BJ (cell line): ENCODE data around the gene C4orf46. TPM values are rescaled to one million over a fixed set of nuclear protein-coding genes. Genes with fewer than 3 reads are reported as not detected.

Experiments
- CTCF ChIA-PET: fragments of 350-600 bp; formaldehyde crosslinking; extraction: SDS; loops from one replicate; lab custom pipeline; 2021; ENCODE audit warnings: antibody characterized with exemption, inconsistent platforms; lab: Yijun Ruan, JAX
- POLR2A ChIA-PET: fragments of 300-600 bp; sonication (Branson Sonifier 250); formaldehyde crosslinking; extraction: SDS; loops from one replicate; lab custom pipeline; 2021; ENCODE audit warnings: antibody characterized with exemption; lab: Charles Lee
- DNase-seq: peaks from one replicate; pipeline ENCODE4 v3.0.0-alpha.2; 2011; ENCODE audit warnings: low read depth
- H3K27me3 ChIP-seq: 2 replicates; pipeline ENCODE4 v1.6.0; 2011; ENCODE audit warnings: low read length; ENCODE audit not compliant: control insufficient read depth, insufficient read depth
- H3K36me3 ChIP-seq: 2 replicates; pipeline ENCODE4 v1.5.1; 2011; ENCODE audit warnings: low read length; ENCODE audit not compliant: control insufficient read depth, insufficient read depth
- H3K4me3 ChIP-seq: 2 replicates; pipeline ENCODE4 v1.5.1; 2011; ENCODE audit warnings: low read depth, mild to moderate bottlenecking, control low read depth, low read length
- polyA plus RNA-seq: library from polyadenylated mRNA; depleted of rRNA; stranded (reverse); fragments of >200 nt; gene quantifications from 2 replicates; pipeline ENCODE4 v1.2.3, GENCODE V29; 2011
- TF ChIP-seq, protein P1 (sequence below): IDR thresholded peaks from 2 replicates; pipeline ENCODE4 v1.5.1; 2011; ENCODE audit warnings: low read depth, mild to moderate bottlenecking, control low read depth, inconsistent platforms, low read length, moderate library complexity; ENCODE audit not compliant: insufficient read depth

C4orf46 gene
- polyA plus RNA-seq, 1 experiment = 10.2 TPM

DNA sequence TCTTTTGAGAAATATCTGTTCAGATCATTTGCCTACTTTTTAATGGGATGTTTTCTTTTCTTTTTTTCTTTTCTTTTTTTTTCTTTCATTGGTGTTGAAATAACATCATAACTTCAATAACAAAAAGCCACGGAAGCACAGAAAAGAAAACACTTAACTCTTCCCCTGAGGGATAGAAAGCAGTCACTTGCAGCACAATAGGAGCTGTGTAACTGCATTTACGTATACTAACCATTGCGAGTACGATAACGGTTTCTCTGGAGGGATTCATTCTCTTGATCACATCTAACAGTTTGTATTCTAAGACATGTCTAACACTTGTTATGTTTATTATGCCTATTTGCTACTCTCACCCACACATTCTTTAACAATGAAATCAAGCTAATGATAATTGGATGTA, 27.3 kb downstream of the C4orf46 start:
- no peaks in the 10 kb centered on the region; the same call in 1 of the 2 replicates for H3K27me3 ChIP-seq
- ChIA-PET POLR2A (no interaction called here), CTCF (no interaction called here)
- DNase-seq = no peak
- H3K36me3 ChIP-seq = no peaks in the 10 kb centered on the region
- no peak overlapping the region for H3K4me3 ChIP-seq
- TF ChIP-seq, protein P1, sequence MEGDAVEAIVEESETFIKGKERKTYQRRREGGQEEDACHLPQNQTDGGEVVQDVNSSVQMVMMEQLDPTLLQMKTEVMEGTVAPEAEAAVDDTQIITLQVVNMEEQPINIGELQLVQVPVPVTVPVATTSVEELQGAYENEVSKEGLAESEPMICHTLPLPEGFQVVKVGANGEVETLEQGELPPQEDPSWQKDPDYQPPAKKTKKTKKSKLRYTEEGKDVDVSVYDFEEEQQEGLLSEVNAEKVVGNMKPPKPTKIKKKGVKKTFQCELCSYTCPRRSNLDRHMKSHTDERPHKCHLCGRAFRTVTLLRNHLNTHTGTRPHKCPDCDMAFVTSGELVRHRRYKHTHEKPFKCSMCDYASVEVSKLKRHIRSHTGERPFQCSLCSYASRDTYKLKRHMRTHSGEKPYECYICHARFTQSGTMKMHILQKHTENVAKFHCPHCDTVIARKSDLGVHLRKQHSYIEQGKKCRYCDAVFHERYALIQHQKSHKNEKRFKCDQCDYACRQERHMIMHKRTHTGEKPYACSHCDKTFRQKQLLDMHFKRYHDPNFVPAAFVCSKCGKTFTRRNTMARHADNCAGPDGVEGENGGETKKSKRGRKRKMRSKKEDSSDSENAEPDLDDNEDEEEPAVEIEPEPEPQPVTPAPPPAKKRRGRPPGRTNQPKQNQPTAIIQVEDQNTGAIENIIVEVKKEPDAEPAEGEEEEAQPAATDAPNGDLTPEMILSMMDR = no peak

DNA sequence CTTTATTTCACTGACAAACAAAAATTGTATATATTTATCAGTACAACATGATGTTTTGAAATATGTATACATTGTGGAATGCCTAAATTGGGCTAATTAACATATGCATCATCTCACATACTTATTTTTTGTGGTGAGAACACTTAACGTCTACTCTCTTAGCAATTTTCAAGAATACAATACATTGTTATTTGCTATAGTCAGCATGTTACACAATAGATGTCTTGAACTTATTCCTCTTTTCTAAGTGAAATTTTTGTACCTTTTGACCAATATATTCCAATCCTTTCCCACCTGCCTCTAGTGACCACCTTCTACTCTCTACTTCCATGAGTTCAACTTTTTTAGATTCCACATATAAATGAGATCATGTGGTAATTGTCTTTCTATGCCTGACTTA, 35.1 kb downstream of the C4orf46 start:
- H3K36me3 ChIP-seq = no peaks in the 10 kb centered on the region
- no peak overlapping the region for H3K4me3 ChIP-seq
- DNase-seq = no peak
- TF ChIP-seq, protein P1 = no peak
- H3K27me3 ChIP-seq = no peaks in the 10 kb centered on the region; the same call in 1 of the 2 replicates
- CTCF ChIA-PET = no interaction called here
- POLR2A ChIA-PET = no interaction called here

DNA sequence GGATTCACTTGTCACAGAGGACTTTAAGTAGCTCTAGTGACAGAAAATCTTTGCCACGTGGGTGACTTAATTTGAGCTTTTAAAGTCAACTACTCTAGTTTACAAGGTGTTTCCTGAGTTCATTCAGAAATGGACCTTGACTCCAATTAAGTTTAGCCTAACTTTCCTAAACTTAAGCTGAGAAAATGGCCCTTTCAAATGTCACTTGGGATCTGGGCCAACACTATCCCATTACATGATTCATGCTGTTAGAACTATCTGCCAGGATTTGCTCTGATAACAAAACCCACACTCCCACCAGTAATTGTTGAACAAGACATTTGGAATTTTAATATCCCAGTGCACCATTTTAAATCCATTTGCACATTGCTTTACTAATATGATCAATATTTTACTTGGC, 40.8 kb downstream of the C4orf46 start:
- no peaks in the 10 kb centered on the region for H3K36me3 ChIP-seq
- H3K4me3 ChIP-seq = no peak overlapping the region
- DNase-seq = no peak
- no peaks in the 10 kb centered on the region for H3K27me3 ChIP-seq
- CTCF ChIA-PET = interaction anchor here (1.6 to 2.2 kb wide), 2 partner anchors 376 to 378 kb away, joined by 4 to 6 read pairs; no protein-coding TSS in a partner anchor
- POLR2A ChIA-PET = no interaction called here
- TF ChIP-seq, protein P1 = no peak

DNA sequence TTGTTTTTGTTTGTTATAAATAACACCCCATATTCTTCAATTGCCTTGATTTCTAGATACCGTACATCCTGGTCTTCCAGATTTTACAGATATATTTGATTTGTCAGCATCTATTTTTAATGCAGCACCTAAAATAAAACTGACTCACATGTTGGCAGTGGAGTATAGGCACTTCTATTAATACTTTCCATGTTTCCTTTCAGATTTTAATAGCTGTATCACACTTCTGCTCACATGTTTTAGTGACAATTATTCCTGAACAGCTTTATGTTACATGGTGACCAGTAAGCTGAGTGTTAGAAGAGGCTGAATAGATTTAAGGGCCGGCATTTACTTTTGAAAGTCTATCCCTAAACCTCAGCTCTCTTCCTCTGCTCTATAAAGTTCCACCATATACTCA, 46.1 kb downstream of the C4orf46 start:
- POLR2A ChIA-PET = no interaction called here
- H3K4me3 ChIP-seq = no peak overlapping the region
- DNase-seq = no peak
- H3K36me3 ChIP-seq = no peaks in the 10 kb centered on the region
- CTCF ChIA-PET = interaction anchor here (0.6 to 4.8 kb wide), 16 partner anchors 11 to 432 kb away, joined by 3 to 27 read pairs (median 4); no protein-coding TSS in a partner anchor
- TF ChIP-seq, protein P1 = no peak
- no peaks in the 10 kb centered on the region for H3K27me3 ChIP-seq

DNA sequence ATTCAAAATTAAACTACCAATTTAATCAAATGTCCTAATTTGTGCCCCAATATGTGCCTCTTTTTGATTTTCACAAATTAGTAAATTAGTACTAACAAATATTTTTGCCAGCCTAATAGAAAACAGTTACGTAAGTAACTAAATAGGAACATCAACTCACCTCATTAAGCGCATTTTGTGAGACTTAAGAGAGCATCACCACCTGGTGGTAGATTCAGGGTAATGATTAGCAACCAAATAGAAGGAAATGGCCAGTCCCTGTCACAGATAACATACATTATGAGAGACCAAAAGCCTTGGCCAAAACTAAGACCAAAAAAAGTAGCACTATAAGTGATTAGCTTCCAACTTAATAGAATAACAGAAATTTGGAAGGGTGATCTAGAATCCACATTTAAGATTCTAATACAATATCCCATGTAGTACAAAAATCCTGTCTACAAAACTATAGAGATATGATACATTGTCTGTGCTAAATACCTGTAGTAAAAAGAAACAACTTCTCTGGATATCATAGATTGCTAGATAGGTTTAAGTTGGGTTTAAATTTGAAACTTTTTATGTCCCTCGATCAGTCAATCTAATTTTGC, 46.7 kb downstream of the C4orf46 start:
- TF ChIP-seq, protein P1 = peak; percentile 77
- H3K27me3 ChIP-seq = no peaks in the 10 kb centered on the region
- H3K4me3 ChIP-seq = no peak overlapping the region
- POLR2A ChIA-PET = no interaction called here
- CTCF ChIA-PET = interaction anchor here (0.6 to 4.8 kb wide), 14 partner anchors 11 to 431 kb away, joined by 3 to 27 read pairs (median 5); no protein-coding TSS in a partner anchor
- DNase-seq = no peak
- H3K36me3 ChIP-seq = no peaks in the 10 kb centered on the region
